Measurements from ENCODE around the gene CEP290. TPM values are rescaled to one million over a fixed set of nuclear protein-coding genes. Genes with fewer than 3 reads are reported as not detected.
"Not testable (repeated sequence)": the region's sequence is repeated elsewhere in the genome, so short reads cannot be mapped to it uniquely, and the experiment has no call there.

The CEP290 gene
- total and polyA plus RNA-seq, 2 of the 13 experiments (the other 11 are each of a cell fraction or from before 2014, with no cell fraction given), result 2.4 to 10.8 TPM

DNA sequence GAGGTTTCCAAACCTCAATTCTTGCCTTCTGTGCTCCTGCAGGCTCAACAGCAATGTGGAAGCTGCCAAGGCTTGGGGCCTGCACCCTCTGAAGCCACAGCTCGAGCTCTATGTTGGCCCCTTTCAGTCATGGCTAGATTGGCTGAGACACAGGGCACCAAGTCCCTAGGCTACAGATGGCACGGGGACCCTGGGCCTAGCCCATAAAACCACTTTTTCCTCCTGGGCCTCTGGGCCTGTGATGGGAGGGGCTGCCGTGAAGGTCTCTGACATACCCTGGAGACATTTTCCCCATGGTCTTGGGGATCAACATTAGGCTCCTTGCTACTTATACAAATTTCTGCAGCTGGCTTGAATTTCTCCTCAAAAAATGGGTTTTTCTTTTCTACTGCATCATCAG is 110.7 kb downstream of the CEP290 start:
- POLR2A ChIA-PET; H3K36me3 ChIP-seq (replicated peaks in 1 of 2; ENCODE audit: control insufficient read depth in 1 of 2, insufficient read depth in 2 of 2, low read length in 2 of 2); H4K20me1 ChIP-seq (ENCODE audit: insufficient read depth, low read length); ATAC-seq; H3K4me2 ChIP-seq (ENCODE audit: low read depth, low read length); H3K79me2 ChIP-seq (ENCODE audit: insufficient read depth, low read length); H3K27me3 ChIP-seq (ENCODE audit: control insufficient read depth in 1 of 2, insufficient read depth in 2 of 2, low read length in 2 of 2); FAIRE-seq; H3K27ac ChIP-seq (ENCODE audit: extremely low read length, insufficient read depth, low read length); in situ Hi-C loops (cut with HindIII; ENCODE audit: extremely low pct_ligation_motif_present, low pct_unique_long_range_greater_than_20kb); H3K9me3 ChIP-seq (ENCODE audit: low read length); H3K4me1 ChIP-seq (ENCODE audit: insufficient read depth, low read length); intact Hi-C loops (cut with micrococcal nuclease; ENCODE audit: unreplicated experiment); BruUV-seq (replicated peaks); H3K9ac ChIP-seq (ENCODE audit: insufficient read depth, low read depth, low read length); CTCF ChIA-PET (ENCODE audit: low intra/inter-chr PET ratio, low total read pairs); H2AFZ ChIP-seq (ENCODE audit: low read length); DNase-seq (ENCODE audit: low spot score); H3K4me3 ChIP-seq (replicated peaks in 1 of 3; ENCODE audit: insufficient read depth in 1 of 3, low read depth in 2 of 3, low read length in 3 of 3): not testable (repeated sequence)
- 0% methylated on average over 2 of the region's 3 CpGs for WGBS (ENCODE audit: low lambda C conversion rate)

DNA sequence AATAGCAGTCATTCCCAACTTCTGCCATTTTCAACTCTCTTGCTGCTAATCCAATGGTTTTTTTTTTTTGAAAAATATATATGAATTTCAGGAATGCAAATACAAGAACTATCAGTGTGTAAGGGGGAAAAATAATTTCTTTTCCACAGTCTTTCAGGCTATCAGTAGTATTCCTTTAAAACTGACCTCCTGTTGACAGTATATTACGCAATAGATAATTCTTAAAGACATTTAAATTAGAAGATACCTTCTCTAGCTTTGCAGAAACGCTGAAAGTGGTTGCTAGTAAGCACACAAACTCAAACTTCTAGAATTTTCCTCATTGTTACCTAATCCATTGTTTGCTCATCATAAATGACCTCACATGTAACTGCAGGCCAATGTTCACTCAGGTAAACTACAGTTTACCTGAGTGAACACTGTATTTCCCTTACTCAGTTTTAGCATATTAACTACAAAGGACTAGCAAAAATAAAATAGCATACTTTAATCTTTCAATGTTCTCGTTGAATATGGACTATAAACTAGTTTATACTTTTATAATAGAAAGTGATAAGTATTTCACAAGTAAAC is 112.7 kb downstream of the CEP290 start, which contains the start of gene C12orf50:
Gene C12orf50, minus strand, starts transcription at position 309 of the 573 bp plus-strand sequence. CDS start 2,439 bp downstream, outside the sequence.
- no TSS peak for BruUV-seq (replicated peaks)
- no peak within 1 kb of the TSS for H3K9ac ChIP-seq (ENCODE audit: insufficient read depth, low read depth, low read length)
- ATAC-seq (no peak), DNase-seq (ENCODE audit: low spot score) (no peak), FAIRE-seq (no peak)
- H3K4me2 ChIP-seq (ENCODE audit: low read depth, low read length), result no peak within 1 kb of the TSS
- H3K4me1 ChIP-seq (ENCODE audit: insufficient read depth, low read length), result no peaks in the 10 kb centered on the region
- ChIA-PET POLR2A (no interaction called here), CTCF (ENCODE audit: low intra/inter-chr PET ratio, low total read pairs) (no interaction called here)
- H2AFZ ChIP-seq (ENCODE audit: low read length), result no peak within 1 kb of the TSS
- TF ChIP-seq CEBPG (CRISPR knock-in tag; IDR thresholded peaks at IDR 0.05), result 0 out of 2 replicates have a peak, but pooled peaks have one; percentile 10
- TF ChIP-seq MEF2D (CRISPR knock-in tag; IDR thresholded peaks at IDR 0.05), result no peak
- TF ChIP-seq PPARG (CRISPR knock-in tag; conservative IDR thresholded peaks at IDR 0.05), result no peak
- TF ChIP-seq CEBPB (IDR thresholded peaks at IDR 0.05; ENCODE audit: borderline replicate concordance, low read depth, low read length), result peak; percentile 60; the same call in 1 of the 2 replicates
- TF ChIP-seq, protein P1, sequence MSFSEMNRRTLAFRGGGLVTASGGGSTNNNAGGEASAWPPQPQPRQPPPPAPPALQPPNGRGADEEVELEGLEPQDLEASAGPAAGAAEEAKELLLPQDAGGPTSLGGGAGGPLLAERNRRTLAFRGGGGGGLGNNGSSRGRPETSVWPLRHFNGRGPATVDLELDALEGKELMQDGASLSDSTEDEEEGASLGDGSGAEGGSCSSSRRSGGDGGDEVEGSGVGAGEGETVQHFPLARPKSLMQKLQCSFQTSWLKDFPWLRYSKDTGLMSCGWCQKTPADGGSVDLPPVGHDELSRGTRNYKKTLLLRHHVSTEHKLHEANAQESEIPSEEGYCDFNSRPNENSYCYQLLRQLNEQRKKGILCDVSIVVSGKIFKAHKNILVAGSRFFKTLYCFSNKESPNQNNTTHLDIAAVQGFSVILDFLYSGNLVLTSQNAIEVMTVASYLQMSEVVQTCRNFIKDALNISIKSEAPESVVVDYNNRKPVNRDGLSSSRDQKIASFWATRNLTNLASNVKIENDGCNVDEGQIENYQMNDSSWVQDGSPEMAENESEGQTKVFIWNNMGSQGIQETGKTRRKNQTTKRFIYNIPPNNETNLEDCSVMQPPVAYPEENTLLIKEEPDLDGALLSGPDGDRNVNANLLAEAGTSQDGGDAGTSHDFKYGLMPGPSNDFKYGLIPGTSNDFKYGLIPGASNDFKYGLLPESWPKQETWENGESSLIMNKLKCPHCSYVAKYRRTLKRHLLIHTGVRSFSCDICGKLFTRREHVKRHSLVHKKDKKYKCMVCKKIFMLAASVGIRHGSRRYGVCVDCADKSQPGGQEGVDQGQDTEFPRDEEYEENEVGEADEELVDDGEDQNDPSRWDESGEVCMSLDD (CRISPR knock-in tag; IDR thresholded peaks at IDR 0.05; ENCODE audit: borderline replicate concordance), result no peak
- no peak for TF ChIP-seq MATR3 (CRISPR knock-in tag; IDR thresholded peaks at IDR 0.05)
- no peak for TF ChIP-seq CCAR2 (optimal IDR thresholded peaks at IDR 0.05; ENCODE audit: low read depth, low read length)
- intact Hi-C loops (cut with micrococcal nuclease; ENCODE audit: unreplicated experiment), result no loop called here
- no peaks in the 10 kb centered on the region for H4K20me1 ChIP-seq (ENCODE audit: insufficient read depth, low read length)
- no peaks in the 10 kb centered on the region for H3K79me2 ChIP-seq (ENCODE audit: insufficient read depth, low read length)
- in situ Hi-C loops (cut with HindIII; ENCODE audit: extremely low pct_ligation_motif_present, low pct_unique_long_range_greater_than_20kb), result no loop called here
- WGBS (ENCODE audit: low lambda C conversion rate), result 2% methylated on average over 3 of the region's 3 CpGs
- H3K27me3 ChIP-seq (ENCODE audit: control insufficient read depth in 1 of 2, insufficient read depth in 2 of 2, low read length in 2 of 2), result no peaks in the 10 kb centered on the region
- H3K9me3 ChIP-seq (ENCODE audit: low read length), result no peaks in the 10 kb centered on the region
- H3K27ac ChIP-seq (ENCODE audit: extremely low read length, insufficient read depth, low read length), result no peak within 1 kb of the TSS
- no peaks in the 10 kb centered on the region for H3K36me3 ChIP-seq (replicated peaks in 1 of 2; ENCODE audit: control insufficient read depth in 1 of 2, insufficient read depth in 2 of 2, low read length in 2 of 2)
- no peak within 1 kb of the TSS for H3K4me3 ChIP-seq (replicated peaks in 1 of 3; ENCODE audit: insufficient read depth in 1 of 3, low read depth in 2 of 3, low read length in 3 of 3)
